Left ventricle myocardium superior (tissue), 1 donor: ENCODE data around the gene ACKR2. TPM values are rescaled to one million over a fixed set of nuclear protein-coding genes. Genes with fewer than 3 reads are reported as not detected.
"Not testable (repeated sequence)": the region's sequence is repeated elsewhere in the genome, so short reads cannot be mapped to it uniquely, and the experiment has no call there.

Experiments
- ATAC-seq: fragments of 200-7000 bp; cut with Tn5 transposase; one replicate; pipeline ENCODE4 v1.9.1; 2020; ENCODE audit warnings: mild to moderate bottlenecking, moderate library complexity
- DNase-seq: peaks from one replicate; pipeline ENCODE4 v3.0.0-alpha.2; 2020
- intact Hi-C: fragments of 100-400 bp; cut with micrococcal nuclease; formaldehyde crosslinking; loops from one replicate; pipeline ENCODE4 v1.11.0; 2022
- total RNA-seq: library from RNA; stranded (reverse); fragmentation: NEBNext Ultra II Directional; extraction: Animal tissue kit (Norgen Biotek cat#: 25700); gene quantifications from one replicate; pipeline ENCODE4 v1.2.1, GENCODE V29; 2021
- donor health status: DM: no; HTN: yes; CAD: no; lungs with severe emphysema.

ACKR2 gene
- total RNA-seq, 1 donor from 2014 or later, result 0.92 TPM

DNA sequence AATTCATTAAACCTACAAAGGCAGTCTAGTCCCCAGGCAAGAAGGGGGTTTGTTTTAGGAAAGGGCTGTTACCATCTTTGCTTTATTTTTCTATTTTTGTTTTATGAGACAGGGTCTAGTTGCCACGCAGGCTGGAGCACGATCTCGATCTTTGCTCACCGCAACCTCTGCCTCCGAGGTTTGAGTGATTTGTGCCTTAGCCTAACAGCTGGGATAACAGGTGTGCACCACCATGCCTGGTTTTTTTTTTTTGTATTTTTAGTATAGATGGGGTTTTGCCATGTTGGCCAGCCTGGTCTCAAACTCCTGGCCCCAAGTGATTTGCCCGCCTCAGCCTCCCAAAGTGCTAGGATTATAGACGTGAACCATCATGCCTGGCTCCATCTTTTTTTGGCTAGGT, 9.9 kb upstream of the ACKR2 start:
- DNase-seq (no peak), ATAC-seq (no peak)
- intact Hi-C loops, result no loop called here

DNA sequence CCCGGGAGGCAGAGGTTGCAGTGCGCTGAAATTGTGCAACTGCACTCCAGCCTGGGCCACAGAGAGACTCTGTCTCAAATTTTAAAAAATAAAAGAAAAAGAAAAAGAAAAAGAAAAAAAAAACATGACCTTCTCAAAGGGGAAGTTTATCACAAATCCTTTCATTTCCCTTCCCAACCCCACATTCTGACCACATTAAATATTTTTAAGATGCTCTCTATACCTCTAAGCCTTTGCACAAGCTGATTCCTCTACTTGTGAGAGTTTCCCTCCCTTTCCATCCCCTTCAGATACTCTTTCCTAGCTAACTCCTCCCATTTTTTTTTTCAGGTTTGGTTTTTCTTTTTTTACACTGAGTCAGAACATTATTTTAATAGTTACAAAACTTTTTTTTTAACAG, 9.0 kb upstream of the ACKR2 start:
- intact Hi-C loops, result no loop called here
- ATAC-seq (no peak), DNase-seq (no peak)

DNA sequence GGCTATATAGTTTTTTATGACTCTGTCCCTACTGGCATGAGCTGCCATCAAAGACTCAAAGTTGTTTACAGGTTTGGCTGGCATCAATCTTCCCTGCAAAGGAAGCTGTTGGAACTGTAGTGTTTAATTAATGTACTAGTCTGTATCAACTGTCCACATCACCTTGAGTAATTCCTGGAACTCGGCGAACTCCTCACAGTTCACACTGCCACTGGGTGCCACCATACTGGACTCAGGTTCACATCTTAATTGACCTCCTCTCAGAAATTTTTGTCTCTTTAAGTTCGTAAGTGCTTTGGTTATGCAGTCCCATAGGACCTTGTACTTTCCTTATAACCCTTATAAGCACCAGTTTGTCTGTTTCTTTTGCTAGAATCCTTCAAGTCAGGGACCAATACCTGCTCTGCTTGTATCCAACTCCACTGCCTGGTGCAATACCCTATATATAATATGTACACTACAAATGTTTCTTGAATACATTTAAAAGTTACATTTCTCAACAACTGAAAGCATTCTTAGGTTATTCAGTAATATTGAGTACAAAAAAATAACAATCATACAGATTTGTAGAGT, 8.1 kb upstream of the ACKR2 start:
- DNase-seq (no peak), ATAC-seq (no peak)
- intact Hi-C loops, result no loop called here

DNA sequence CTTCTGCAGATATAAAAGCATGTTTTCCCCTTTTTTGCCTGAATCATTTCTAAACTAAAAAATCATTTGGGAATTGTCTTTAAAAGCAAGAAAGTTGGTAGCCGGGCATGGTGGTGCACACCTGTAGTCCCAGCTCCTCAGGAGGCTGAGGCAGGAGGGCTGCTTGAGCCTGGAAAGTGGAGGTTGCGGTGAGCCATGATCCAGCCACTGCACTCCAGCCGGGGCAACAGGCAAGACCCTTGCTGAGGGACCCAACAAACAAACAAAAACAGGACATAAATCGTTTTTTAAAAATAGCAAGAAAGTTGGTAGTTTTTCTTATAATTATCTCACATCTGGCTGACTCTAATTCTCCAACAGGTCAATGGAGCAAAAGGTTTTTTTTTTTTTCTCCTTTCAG, 7.5 kb upstream of the ACKR2 start:
- DNase-seq, result no peak
- ATAC-seq, result no peak
- intact Hi-C loops, result no loop called here

DNA sequence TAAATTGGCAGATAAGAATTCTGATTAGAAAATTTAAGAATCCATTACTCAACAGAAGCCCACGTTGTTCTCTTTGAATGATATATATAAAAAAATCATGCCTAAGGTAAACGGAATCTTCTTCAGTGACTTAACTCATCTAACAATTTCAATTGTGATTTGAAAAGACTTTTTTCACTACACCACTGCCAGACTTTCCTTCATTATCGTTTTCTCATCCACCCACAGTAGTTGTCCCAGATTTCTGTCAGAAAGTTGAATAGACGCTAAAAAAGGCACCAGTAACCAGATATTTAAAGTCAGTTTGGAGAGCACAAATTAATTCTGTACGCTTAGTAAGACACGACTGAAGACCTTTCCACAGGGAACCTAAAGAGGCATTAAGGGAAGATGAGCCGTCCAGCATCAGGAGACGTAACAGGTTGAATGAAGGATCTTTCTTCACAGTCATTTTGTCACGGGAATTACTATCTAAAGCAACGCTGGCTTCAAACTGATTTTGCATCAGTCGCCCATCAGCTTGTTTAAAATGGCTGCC, 6.3 kb upstream of the ACKR2 start:
- DNase-seq, result no peak
- intact Hi-C loops, result no loop called here
- no peak for ATAC-seq

DNA sequence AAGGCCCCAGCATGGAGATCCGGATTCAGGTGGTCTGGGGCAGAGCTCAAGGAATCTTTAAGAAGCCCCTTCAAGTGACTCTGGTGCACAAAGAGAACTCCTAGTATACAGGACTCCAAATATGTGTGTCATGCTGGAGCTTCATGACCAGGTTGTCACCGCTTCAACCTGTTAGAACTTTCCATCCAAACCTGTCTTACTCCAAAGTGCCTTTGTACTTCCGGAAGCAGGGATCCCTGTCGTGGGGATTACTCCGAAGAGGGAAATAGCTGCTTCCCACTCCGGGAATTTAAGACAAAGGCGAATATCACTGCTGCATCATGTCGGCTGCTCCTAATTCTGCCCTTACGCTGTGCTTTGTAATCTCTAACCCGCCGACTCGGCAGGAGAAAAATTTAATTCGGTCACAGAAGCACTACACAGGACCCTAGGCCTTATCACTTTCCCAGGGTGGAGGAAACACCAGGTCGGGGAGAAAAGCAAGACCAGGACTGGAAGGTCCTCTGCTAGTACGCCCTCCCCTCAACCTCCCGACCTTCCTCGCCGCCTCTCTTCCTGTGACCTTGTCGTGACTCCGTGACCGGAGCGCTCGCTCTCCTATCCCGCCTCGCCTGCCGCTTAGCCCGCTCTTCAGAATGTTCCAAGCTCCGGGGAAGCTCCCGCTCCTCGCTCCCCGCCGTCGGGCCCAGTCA, 5.7 kb upstream of the ACKR2 start:
- intact Hi-C loops, result no loop called here
- peak; percentile 65 for DNase-seq
- peak; percentile 70 for ATAC-seq

DNA sequence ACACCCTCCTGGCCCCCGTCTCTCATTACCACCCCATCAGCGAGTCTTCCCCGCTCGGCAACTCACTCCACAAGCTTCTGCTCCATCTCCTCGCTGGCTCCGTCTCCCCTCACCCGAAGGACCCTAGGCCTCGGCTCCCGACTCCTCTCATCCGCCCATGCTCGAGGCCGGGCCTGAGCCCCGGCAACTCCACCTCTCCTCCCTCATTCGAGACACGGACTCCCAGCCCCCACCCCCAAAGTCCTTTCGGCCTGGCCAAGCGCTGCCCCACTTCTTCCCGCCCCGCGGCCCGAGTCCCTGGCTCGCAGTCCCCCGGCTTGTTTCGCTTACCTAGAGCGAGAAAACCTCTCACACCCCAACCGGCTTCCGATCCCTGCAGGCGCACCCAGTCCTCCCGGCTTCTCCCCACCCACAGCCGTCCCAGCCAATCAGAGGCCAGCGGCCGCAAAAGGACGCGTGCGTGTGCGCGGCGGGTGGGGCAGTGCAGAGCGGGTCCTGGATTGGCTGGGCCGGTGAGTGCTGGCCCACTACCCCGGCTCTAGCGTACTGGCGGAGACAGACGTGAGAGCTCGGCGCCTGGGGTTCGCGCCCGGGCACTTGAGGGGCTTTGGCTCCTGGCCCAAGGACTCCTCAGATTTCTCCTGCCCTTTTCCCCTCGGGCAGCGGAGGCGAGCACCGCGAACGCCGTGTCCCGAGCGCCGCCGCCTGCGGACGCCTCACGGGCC, 5.0 kb upstream of the ACKR2 start, which contains the start of gene HIGD1A:
TSS of gene HIGD1A (minus strand) at position 385 of the 725 bp plus-strand sequence. CDS start 10,237 bp downstream, outside the sequence.
- intact Hi-C loops, result no loop called here
- DNase-seq (peak; percentile 97), ATAC-seq (peak; percentile 99)

DNA sequence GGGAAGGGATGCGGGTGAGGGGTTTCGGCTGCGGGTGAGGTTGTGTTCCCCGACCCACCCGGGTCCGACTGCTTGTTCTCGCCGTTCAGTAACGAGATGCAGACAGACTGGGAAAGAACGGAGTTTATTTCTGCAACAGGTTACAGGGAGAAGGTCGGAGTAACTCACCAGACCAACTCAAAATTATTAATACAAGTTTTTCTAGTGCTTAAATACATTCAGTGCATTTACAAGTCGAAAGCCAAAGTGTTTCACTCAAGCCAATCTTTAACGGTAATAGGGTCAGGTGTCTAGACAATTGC, 4.5 kb upstream of the ACKR2 start:
- no peak for ATAC-seq
- no peak for DNase-seq
- intact Hi-C loops, result no loop called here

DNA sequence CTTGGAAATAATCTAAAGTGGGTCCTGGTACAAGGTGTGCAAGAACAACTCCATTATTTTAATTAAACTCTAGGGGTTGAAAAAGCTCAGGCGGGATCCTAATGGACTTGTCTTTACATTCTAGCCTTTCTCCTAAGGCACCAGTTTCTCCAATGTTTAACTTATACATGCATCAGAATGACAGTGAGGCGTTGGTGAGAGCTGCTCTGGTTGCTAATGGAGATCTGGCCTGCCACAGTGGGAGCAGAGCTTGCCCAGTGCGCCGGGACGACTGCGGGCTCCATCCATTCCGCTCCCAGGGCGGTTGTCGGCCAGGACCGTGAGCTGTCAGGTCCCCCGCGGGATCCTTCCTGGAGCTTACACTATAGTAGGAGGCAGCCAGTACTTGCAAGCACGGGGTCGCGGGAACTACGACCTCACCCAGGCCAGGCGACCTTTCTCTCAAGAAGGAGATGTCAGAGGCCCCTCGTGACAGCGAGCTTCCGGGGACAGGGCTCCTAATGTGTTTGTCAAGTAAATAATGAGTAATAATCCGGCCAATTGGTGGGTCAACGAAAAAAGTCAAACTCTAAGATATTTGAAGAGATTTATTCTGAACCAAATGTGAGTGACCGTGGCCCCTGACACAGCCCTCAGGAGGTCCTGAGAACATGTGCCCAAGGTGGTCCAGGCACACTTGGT, 4.0 kb upstream of the ACKR2 start:
- intact Hi-C loops, result no loop called here
- peak; percentile 48 for DNase-seq
- ATAC-seq, result peak; percentile 10

DNA sequence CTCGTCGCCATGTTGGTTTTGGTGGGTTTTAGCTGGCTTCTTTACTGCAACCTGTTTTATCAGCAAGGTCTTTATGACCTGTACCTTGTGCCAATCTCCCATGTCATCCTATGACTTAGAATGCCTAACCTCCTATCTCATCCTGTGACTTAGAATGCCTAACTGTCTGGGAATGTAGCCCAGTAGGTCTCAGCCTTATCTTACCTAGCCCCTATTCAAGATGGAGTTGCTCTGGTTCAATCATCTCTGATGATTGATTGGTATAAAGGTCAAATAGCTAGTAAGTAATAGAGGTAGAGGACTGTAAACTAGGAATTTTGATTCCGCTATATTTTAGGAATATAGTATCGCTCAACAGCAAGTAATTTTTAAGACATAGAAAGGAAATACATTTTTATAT, 1.3 kb upstream of the ACKR2 start:
- intact Hi-C loops, result no loop called here
- ATAC-seq (no peak), DNase-seq (no peak)

DNA sequence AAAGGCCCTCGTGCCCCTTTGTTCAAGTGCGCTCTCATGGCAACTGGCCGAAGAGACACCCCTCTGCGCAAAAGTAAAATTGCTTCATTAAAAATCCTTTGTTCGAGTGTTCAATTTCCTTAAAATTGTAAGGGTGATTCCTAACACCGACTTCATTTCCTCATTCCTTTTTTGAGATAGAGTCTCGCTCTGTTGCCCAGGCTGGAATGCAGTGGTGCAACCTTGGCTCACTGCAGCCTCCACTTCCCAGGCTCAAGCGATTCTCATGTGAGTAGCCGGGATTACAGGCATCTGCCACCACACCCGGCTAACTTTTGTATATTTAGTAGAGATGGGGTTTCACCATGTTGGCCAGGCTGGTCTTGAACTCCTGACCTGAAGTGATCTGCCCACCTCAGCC, 1.5 kb downstream of the ACKR2 start:
- DNase-seq, ATAC-seq, intact Hi-C loops: not testable (repeated sequence)

DNA sequence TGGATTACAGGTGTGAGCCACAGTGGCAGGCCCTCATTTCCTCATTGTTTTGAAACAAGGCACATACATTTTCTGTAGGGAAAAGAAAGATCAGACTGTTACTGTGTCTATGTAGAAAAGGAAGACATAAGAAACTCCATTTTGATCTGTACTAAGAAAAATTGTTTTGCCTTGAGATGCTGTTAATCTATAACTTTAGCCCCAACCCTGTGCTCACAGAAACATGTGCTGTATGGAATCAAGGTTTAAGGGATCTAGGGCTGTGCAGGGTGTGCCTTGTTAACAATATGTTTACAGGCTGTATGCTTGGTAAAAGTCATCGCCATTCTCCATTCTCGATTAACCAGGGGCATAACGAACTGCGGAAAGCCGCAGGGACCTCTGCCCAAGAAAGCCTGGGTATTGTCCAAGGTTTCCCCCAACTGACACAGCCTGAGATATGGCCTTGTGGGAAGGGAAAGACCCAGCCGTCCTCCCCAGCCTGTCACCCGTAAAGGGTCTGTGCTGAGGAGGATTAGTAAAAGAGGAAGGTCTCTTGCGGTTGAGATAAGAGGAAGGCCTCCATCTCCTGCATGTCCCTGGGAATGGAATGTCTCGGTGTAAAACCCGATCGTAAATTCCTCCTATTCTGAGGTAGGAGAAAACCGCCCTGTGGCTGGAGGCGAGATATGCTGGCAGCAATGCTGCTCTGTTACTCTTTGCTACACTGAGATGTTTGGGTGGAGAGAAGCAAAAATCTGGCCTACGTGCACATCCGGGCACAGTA, 2.1 kb downstream of the ACKR2 start:
- DNase-seq, intact Hi-C loops, ATAC-seq: not testable (repeated sequence)

DNA sequence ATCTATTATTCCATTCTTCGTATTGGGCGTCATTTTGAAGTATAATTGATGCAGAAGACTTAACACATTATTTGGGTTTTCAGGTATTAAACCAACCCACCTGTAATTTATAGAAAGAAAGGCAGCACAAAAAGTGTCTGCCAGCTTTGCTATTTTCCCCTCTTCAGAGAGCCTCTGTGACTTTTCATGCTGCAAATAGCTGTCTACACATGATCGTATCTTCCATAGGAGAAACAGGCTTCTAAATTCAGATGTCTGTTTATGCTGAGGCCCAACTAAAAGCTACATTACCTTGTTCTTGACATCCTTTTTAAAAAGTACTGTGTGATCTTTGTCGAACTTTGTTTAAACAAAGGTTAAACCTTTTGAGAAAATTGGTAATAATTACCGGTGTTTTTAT, 5.0 kb downstream of the ACKR2 start:
- no peak for ATAC-seq

DNA sequence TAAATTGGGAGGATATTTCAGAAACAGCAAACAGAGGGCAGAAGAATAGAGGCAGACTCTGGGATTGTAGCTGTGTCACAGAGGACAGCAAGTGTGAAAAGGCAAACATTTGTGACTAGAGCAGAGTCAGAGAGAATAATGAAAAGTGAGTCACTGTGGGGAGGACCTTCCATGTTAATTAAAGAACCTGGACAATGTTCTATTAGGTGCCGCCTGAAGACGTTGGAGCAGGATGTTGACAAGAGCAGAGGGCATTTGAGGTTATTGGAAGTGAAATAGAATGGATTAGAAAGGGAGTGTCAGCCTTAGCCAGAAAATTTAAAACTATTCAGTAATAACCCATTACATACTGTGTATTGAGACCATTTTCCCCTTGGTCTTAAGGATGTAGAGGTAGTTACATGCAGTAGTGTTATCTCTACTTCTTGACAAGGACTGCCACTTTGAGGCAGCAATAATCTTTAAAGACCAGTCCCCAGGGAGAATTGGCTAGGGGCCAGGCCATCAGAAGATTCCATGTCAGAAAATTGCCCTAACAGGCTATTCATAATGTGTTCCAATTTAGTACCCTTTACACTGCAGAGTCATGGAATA, 5.8 kb downstream of the ACKR2 start:
- intact Hi-C loops, result no loop called here
- no peak for DNase-seq
- peak; percentile 66 for ATAC-seq

More for the DNA sequence above, 5.0 kb downstream of the ACKR2 start:
- DNase-seq, result no peak
- intact Hi-C loops, result no loop called here

DNA sequence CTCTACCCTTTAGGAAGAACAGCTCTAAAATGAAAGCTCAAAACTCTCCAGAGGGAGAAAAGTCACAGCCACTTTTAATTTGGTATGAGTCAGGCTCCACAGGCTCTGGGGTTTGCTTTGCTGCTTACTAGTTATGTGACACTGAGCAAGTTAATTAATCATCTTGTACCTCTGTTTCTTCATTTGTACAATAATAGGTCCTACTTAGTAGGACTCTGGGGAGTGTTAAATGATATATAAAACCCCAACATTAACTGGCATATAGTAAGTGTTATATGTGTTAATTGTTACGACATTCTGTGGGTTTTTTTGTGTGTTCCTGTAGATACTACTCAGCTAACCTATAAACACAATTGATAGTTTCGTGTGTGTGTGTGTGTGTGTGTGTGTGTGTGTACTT, 6.6 kb downstream of the ACKR2 start:
- intact Hi-C loops, result no loop called here
- DNase-seq (no peak), ATAC-seq (no peak)

DNA sequence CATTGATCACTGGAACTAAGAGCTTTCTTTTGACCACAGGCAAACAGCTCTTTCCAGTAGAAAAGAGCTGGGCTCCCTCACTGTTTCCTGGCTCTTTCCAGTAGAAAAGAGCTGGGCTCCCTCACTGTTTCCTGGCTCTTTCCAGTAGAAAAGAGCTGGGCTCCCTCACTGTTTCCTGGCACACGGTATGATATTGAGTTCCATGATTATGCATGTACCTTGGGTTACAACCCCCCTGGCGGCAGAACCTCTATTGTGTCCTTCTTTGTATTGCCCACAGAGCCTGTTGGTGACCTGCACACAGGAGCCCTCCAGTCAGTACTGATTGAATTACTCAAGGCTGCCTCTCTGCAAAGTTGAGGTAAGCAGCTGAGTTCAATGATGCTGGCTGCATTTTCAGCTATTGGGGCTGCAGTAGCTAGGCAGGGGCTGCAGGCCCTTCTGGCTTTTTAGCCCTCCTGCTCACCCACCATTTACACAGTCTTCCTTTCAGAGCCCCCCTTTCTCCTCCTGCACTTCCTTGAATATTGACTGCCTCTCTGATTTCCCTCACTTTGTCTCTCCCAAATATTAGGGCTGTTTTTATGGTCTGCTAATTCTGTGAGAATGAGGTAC, 10.2 kb downstream of the ACKR2 start:
- no peak for DNase-seq
- ATAC-seq, result no peak
- intact Hi-C loops, result no loop called here

DNA sequence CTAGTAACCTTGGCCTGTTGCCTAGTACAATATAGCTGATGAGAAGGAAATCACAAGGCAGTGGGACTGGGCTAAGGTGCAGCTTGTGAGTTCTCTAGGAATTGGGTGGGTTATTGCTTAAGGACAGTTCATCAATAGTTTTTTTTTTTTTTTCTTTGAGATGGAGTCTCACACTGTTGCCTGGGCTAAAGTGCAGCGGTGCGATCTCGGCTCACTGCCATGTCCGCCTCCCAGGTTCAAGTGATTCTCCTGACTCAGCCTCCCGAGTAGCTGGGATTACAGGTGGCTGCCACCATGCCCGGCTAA, 11.5 kb downstream of the ACKR2 start:
- ATAC-seq, result no peak
- intact Hi-C loops, result no loop called here
- no peak for DNase-seq

DNA sequence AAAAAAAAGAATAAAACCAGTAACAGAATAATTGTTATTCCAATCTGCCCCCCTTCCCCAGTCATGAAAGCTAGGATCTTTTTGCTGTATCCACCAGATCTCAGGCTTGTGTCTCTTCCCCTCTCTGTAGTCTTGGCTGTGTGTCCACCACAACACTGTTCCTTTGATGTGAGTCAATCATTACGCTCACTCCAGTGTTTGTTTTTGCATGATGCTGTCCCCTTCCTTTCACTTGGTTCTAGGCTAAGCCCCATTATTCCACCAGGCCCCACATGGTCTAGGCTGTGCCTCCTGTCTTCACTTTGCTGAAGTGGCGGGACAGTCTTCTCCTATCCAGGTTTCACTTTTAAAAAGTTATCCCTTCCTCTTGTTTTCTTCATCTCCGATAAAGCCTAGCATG, 13.6 kb downstream of the ACKR2 start:
- ATAC-seq (no peak), DNase-seq (no peak)
- intact Hi-C loops, result no loop called here

DNA sequence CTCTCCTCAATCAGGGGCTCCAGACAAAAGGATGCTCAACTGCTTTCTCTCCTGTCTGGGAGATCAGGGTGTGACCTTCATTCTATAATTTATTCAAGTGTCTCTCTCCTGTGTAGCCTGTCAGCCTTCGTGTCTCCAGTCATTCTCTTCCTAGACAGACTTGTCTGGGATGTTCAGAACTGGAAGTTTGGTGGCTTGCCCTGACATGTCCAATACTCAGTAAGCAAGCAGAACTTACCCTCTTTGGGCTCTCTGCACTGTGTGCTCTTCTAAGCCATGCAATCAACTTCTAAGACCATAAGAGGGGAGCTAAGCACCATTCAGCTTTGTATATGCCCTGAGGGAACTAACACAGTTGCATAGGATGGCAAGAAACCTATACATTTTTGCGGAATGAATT, 14.1 kb downstream of the ACKR2 start:
- DNase-seq (no peak), ATAC-seq (no peak)
- intact Hi-C loops, result no loop called here
